Uterus (tissue), 4 donors: ENCODE results near the gene CDK6. TPM values are rescaled to one million over a fixed set of nuclear protein-coding genes. Genes with fewer than 3 reads are reported as not detected.

Source experiments
- DNase-seq, 2 donors: peaks; one replicate each; pipeline ENCODE4 v3.0.0-alpha.2; 2019 to 2020
- H3K27ac ChIP-seq, 2 donors: fragments of 200-600 bp; sonication (generic); 1 replicate in 1 of 2; 2 replicates in 1 of 2; pipeline ENCODE4 v1.5.1; 2016 to 2018
- H3K27me3 ChIP-seq, 2 donors: fragments of 200-600 bp; sonication (generic); one replicate each; pipeline ENCODE4 v1.5.1; 2018 to 2019; ENCODE audit warnings: control low read depth in 1 of 2
- H3K36me3 ChIP-seq, 2 donors: fragments of 200-600 bp; sonication (generic); one replicate each; pipeline ENCODE4 v1.5.1; 2019; ENCODE audit warnings: control low read depth in 1 of 2
- H3K4me1 ChIP-seq, 2 donors: fragments of 200-600 bp; sonication (generic); one replicate each; pipeline ENCODE4 v1.5.1; 2018 to 2019; ENCODE audit warnings: control low read depth in 1 of 2
- H3K4me3 ChIP-seq, 2 donors: fragments of 200-600 bp; sonication (generic); 1 replicate in 1 of 2; 2 replicates in 1 of 2; pipeline ENCODE4 v1.5.1; 2018 to 2019; ENCODE audit warnings: mild to moderate bottlenecking in 1 of 2
- H3K9me3 ChIP-seq, 2 donors: fragments of 200-600 bp; sonication (generic); one replicate each; pipeline ENCODE4 v1.5.1; 2019; ENCODE audit warnings: control low read depth in 1 of 2
- CTCF ChIP-seq, 4 experiments: fragments of 200-600 bp in 2 of 4; fragments of 450-650 bp in 2 of 4; sonication (generic) in 2 of 4; IDR thresholded peaks; one replicate each; pipeline ENCODE4 v1.5.1; 2016 to 2019; ENCODE audit warnings: antibody characterized with exemption in 4 of 4, mild to moderate bottlenecking in 2 of 4, moderate library complexity in 1 of 4
- POLR2A ChIP-seq, 2 donors: fragments of 450-650 bp; IDR thresholded peaks; one replicate each; pipeline ENCODE4 v1.6.1; 2016; ENCODE audit warnings: antibody characterized with exemption in 2 of 2, mild to moderate bottlenecking in 1 of 2, moderate library complexity in 1 of 2
- intact Hi-C: fragments of 100-400 bp; cut with DNase I; formaldehyde crosslinking; loops from one replicate; pipeline ENCODE4 v1.15.1; 2023; ENCODE audit warnings: low total_unique reads
- total RNA-seq, 4 donors: library from RNA; depleted of rRNA in 3 of 4; stranded (reverse); fragments of >200 nt in 3 of 4; gene quantifications; one replicate each; pipeline versions ENCODE4 v1.1.0 to v1.2.4, GENCODE V29; 2014 to 2023
- donor health status: DM: yes; HTN: yes; CAD: no.

The CDK6 gene
- total RNA-seq, 4 donors from 2014 or later, result 5.9 to 117 (median 15.2) TPM

- TF ChIP-seq CTCF (IDR thresholded peaks at IDR 0.05), result no peak
- TF ChIP-seq POLR2A (IDR thresholded peaks at IDR 0.05), result no peak
- Histone ChIP-seq H3K4me1 (no peaks in the 10 kb centered on the region), H3K9me3 (no peaks in the 10 kb centered on the region), H3K4me3 (no peak overlapping the region), H3K36me3 (no peaks in the 10 kb centered on the region), H3K27ac (no peak overlapping the region), H3K27me3 (no peaks in the 10 kb centered on the region)
- intact Hi-C loops, result no loop called here
- no peak for DNase-seq
These were observed 22.9 kb downstream of the CDK6 start for GRCh38 chr7:92813390-92814024.

- intact Hi-C loops, result no loop called here
- Histone ChIP-seq H3K36me3 (no peaks in the 10 kb centered on the region), H3K4me3 (no peak overlapping the region)
These were observed 25.2 kb downstream of the CDK6 start for GRCh38 chr7:92811158-92811557.

GRCh38 chr7:92809760-92810573, 26.4 kb downstream of the CDK6 start:
- Histone ChIP-seq H3K9me3 (no peaks in the 10 kb centered on the region), H3K27me3 (no peaks in the 10 kb centered on the region), H3K4me1 (no peaks in the 10 kb centered on the region), H3K36me3 (no peaks in the 10 kb centered on the region), H3K27ac (peak overlapping the region in 1 of 2 donors; percentile 40), H3K4me3 (no peak overlapping the region)
- intact Hi-C loops, result no loop called here
- no peak for TF ChIP-seq CTCF (IDR thresholded peaks at IDR 0.05)
- DNase-seq, result peak; percentile 29 to 58

More at GRCh38 chr7:92811158-92811557, 25.2 kb downstream of the CDK6 start:
- Histone ChIP-seq H3K4me1 (no peaks in the 10 kb centered on the region), H3K27me3 (no peaks in the 10 kb centered on the region), H3K27ac (no peak overlapping the region), H3K9me3 (no peaks in the 10 kb centered on the region)
- no peak for TF ChIP-seq POLR2A (IDR thresholded peaks at IDR 0.05)
- no peak for TF ChIP-seq CTCF (IDR thresholded peaks at IDR 0.05)
- no peak for DNase-seq

- H3K27ac ChIP-seq, result peak overlapping the region in 1 of 2 donors; percentile 40
- H3K27me3 ChIP-seq, result no peaks in the 10 kb centered on the region
- intact Hi-C loops, result no loop called here
- no peaks in the 10 kb centered on the region for H3K9me3 ChIP-seq
- H3K36me3 ChIP-seq, result no peaks in the 10 kb centered on the region
- TF ChIP-seq CTCF (IDR thresholded peaks at IDR 0.05) (no peak), POLR2A (IDR thresholded peaks at IDR 0.05) (no peak)
- no peak overlapping the region for H3K4me3 ChIP-seq
- DNase-seq, result no peak
- no peaks in the 10 kb centered on the region for H3K4me1 ChIP-seq
These were observed 27.0 kb downstream of the CDK6 start for GRCh38 chr7:92809397-92809759.

GRCh38 chr7:92808635-92809034, 27.7 kb downstream of the CDK6 start:
- peak overlapping the region in 1 of 2 donors; percentile 40 for H3K27ac ChIP-seq
- no peaks in the 10 kb centered on the region for H3K27me3 ChIP-seq
- intact Hi-C loops, result no loop called here
- no peaks in the 10 kb centered on the region for H3K4me1 ChIP-seq
- TF ChIP-seq CTCF (IDR thresholded peaks at IDR 0.05) (no peak), POLR2A (IDR thresholded peaks at IDR 0.05) (no peak)
- no peaks in the 10 kb centered on the region for H3K36me3 ChIP-seq
- no peak overlapping the region for H3K4me3 ChIP-seq
- no peak for DNase-seq
- H3K9me3 ChIP-seq, result no peaks in the 10 kb centered on the region
